Prostate gland (tissue), 2 donors: ENCODE measurements around the gene BCL2L1. TPM values are rescaled to one million over a fixed set of nuclear protein-coding genes. Genes with fewer than 3 reads are reported as not detected.

Experiments used
- DNase-seq: peaks from one replicate; pipeline ENCODE4 v3.0.0-alpha.2; 2019; ENCODE audit warnings: low spot score
- H3K27ac ChIP-seq, 2 donors: fragments of 200-600 bp; sonication (generic); 2 replicates each; pipeline ENCODE4 v1.5.1; 2017 to 2019
- H3K27me3 ChIP-seq: fragments of 200-600 bp; sonication (generic); replicated peaks from 2 replicates; pipeline ENCODE4 v1.5.1; 2019; ENCODE audit not compliant: insufficient read depth
- H3K36me3 ChIP-seq, 2 donors: fragments of 200-600 bp; sonication (generic); 1 replicate in 1 of 2; 2 replicates in 1 of 2; pipeline versions ENCODE4 v1.5.1 to v1.8.1; 2017 to 2019
- H3K4me1 ChIP-seq: fragments of 200-600 bp; sonication (generic); replicated peaks from 2 replicates; pipeline ENCODE4 v1.5.1; 2019
- H3K4me3 ChIP-seq, 2 donors: fragments of 200-600 bp; sonication (generic); 2 replicates each; pipeline ENCODE4 v1.5.1; 2017 to 2019
- H3K9me3 ChIP-seq: fragments of 200-600 bp; sonication (generic); 2 replicates; pipeline ENCODE4 v1.5.1; 2017
- POLR2A ChIP-seq: fragments of 450-650 bp; IDR thresholded peaks from one replicate; pipeline ENCODE4 v1.6.1; 2016; ENCODE audit warnings: antibody characterized with exemption, mild to moderate bottlenecking
- POLR2AphosphoS5 ChIP-seq: sonication (generic); formaldehyde crosslinking; IDR thresholded peaks from one replicate; pipeline ENCODE4 v1.6.1; 2017; ENCODE audit warnings: antibody characterized with exemption
- WGBS: methylation state at CpG from one replicate; pipeline ENCODE4 v1.1.5; 2018; 5-methylcytosine and 5-hydroxymethylcytosine counted together
- intact Hi-C: fragments of 100-400 bp; cut with DNase I; formaldehyde crosslinking; loops from one replicate; pipeline ENCODE4 v1.14.2; 2022
- total RNA-seq, 2 donors: library from RNA; depleted of rRNA; stranded (reverse); fragments of >200 nt; gene quantifications; one replicate each; pipeline ENCODE4 v1.1.0, GENCODE V29; 2016
- TF ChIP-seq, protein P1 (sequence below), 4 experiments: fragments of 200-600 bp in 2 of 4; fragments of 450-650 bp in 2 of 4; sonication (generic) in 2 of 4; IDR thresholded peaks; 1 replicate in 3 of 4; 2 replicates in 1 of 4; pipeline ENCODE4 v1.5.1; 2016 to 2019; ENCODE audit warnings: antibody characterized with exemption in 4 of 4, mild to moderate bottlenecking in 2 of 4, moderate library complexity in 2 of 4

BCL2L1 gene
- total RNA-seq, 2 donors from 2014 or later = 127 to 155 TPM

GRCh38 chr20:31662372-31662854 lies 60.3 kb downstream of the BCL2L1 start:
- intact Hi-C loops = no loop called here
- TF ChIP-seq, protein P1, sequence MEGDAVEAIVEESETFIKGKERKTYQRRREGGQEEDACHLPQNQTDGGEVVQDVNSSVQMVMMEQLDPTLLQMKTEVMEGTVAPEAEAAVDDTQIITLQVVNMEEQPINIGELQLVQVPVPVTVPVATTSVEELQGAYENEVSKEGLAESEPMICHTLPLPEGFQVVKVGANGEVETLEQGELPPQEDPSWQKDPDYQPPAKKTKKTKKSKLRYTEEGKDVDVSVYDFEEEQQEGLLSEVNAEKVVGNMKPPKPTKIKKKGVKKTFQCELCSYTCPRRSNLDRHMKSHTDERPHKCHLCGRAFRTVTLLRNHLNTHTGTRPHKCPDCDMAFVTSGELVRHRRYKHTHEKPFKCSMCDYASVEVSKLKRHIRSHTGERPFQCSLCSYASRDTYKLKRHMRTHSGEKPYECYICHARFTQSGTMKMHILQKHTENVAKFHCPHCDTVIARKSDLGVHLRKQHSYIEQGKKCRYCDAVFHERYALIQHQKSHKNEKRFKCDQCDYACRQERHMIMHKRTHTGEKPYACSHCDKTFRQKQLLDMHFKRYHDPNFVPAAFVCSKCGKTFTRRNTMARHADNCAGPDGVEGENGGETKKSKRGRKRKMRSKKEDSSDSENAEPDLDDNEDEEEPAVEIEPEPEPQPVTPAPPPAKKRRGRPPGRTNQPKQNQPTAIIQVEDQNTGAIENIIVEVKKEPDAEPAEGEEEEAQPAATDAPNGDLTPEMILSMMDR (IDR thresholded peaks at IDR 0.05) = no peak
- TF ChIP-seq POLR2A (no peak), POLR2AphosphoS5 (no peak)
- no peak overlapping the region for H3K4me3 ChIP-seq
- H3K36me3 ChIP-seq = peaks cover 0 to 6% of the 10 kb centered on the region in 2 donors
- no peaks in the 10 kb centered on the region for H3K27me3 ChIP-seq
- H3K4me1 ChIP-seq = peaks cover 30% of the 10 kb centered on the region
- no peak for DNase-seq
- peak overlapping the region; percentile 67 to 72 for H3K27ac ChIP-seq
- WGBS = 70% methylated on average over 6 of the region's 6 CpGs
- H3K9me3 ChIP-seq = no peaks in the 10 kb centered on the region

GRCh38 chr20:31661625-31662371 lies 60.9 kb downstream of the BCL2L1 start:
- H3K4me1 ChIP-seq = peaks cover 30% of the 10 kb centered on the region
- whole genome bisulfite sequencing = 9% methylated on average over 24 of the region's 31 CpGs

GRCh38 chr20:31654534-31654933 lies 68.1 kb downstream of the BCL2L1 start:
- H3K36me3 ChIP-seq = no peaks in the 10 kb centered on the region
- no peak overlapping the region for H3K4me3 ChIP-seq
- no peaks in the 10 kb centered on the region for H3K9me3 ChIP-seq
- TF ChIP-seq POLR2A (no peak), POLR2AphosphoS5 (no peak)
- TF ChIP-seq, protein P1 (IDR thresholded peaks at IDR 0.05) = no peak
- WGBS = 67% methylated on average over 5 of the region's 5 CpGs
- DNase-seq = no peak
- intact Hi-C loops = no loop called here
- H3K4me1 ChIP-seq = peaks cover 5% of the 10 kb centered on the region
- no peak overlapping the region for H3K27ac ChIP-seq
- no peaks in the 10 kb centered on the region for H3K27me3 ChIP-seq

More at GRCh38 chr20:31661625-31662371, 60.9 kb downstream of the BCL2L1 start:
- TF ChIP-seq, protein P1 (IDR thresholded peaks at IDR 0.05) = peak; percentile 70 to 97 (median 83)
- peak; percentile 64 for TF ChIP-seq POLR2AphosphoS5
- peak; percentile 44 for TF ChIP-seq POLR2A
- H3K9me3 ChIP-seq = no peaks in the 10 kb centered on the region
- peak overlapping the region in 1 of 2 donors; percentile 19 for H3K4me3 ChIP-seq
- peaks cover 0 to 6% of the 10 kb centered on the region in 2 donors for H3K36me3 ChIP-seq
- intact Hi-C loops = loop anchor here (1.0 kb wide), 1 partner anchor 62 kb away; no protein-coding TSS in a partner anchor
- peak overlapping the region; percentile 67 to 72 for H3K27ac ChIP-seq
- H3K27me3 ChIP-seq = no peaks in the 10 kb centered on the region
- DNase-seq = peak; percentile 75

DNA sequence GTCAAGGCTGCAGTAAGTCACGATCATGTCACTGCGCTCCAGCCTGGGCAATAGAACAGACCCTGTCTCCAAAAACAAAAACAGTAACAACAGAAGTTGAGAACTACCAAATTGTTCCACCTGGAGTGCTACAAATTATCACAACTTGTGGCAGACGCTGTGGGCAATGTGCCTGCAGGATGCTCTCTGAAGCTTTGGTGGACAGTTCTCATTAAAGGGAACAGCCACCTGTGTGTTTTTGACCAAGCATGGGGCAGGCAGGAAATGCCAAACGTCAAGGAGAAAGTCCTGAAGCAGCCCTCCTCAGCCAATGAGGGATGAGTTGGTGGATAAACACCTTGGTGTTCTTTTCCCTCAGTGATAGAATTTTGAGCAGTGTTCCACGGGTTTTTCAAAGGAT lies 69.1 kb downstream of the BCL2L1 start:
- Histone ChIP-seq H3K27me3 (no peaks in the 10 kb centered on the region), H3K9me3 (no peaks in the 10 kb centered on the region), H3K4me1 (peaks cover 5% of the 10 kb centered on the region), H3K4me3 (no peak overlapping the region), H3K36me3 (no peaks in the 10 kb centered on the region), H3K27ac (peak overlapping the region in 1 of 2 donors; percentile 3)
- intact Hi-C loops = no loop called here
- TF ChIP-seq, protein P1 (IDR thresholded peaks at IDR 0.05) = no peak
- TF ChIP-seq POLR2A (no peak), POLR2AphosphoS5 (no peak)
- no peak for DNase-seq
- 40% methylated on average over 5 of the region's 5 CpGs for WGBS
